Measurements from ENCODE around the gene TCEAL2.
"Not testable (repeated sequence)": the region's sequence is repeated elsewhere in the genome, so short reads cannot be mapped to it uniquely, and the experiment has no call there.

Gene TCEAL2

DNA sequence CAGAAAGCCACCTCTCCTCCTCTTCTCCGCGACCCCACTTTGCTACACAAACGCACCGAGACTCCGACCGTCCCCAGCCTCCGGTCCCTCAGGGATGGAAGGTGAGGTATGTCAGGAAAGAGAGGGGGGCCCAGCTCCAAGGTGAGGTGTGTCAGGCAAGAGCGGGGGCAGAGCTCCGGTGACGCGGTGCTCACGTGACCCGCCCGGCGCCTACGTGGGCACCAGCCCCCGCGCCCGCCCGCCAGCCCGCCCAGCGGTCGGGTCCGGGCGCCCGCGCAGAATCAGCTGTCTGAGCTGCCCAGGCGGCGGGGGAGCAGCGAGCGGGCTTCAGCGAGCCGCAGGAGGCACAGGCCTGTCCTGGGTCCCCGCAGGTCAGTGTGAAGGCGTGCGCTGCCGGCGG lies at the start of gene TCEAL2:
TSS of gene TCEAL2 (plus strand) at position 244 of the 400 bp plus-strand sequence. CDS start 1,152 bp downstream, outside the sequence.
- H3K4me1 ChIP-seq (ENCODE audit: control insufficient read depth, insufficient read depth, low read length); H3K36me3 ChIP-seq (ENCODE audit: control insufficient read depth in 2 of 2, insufficient read depth in 1 of 2, low read length in 2 of 2); H3K9me3 ChIP-seq (ENCODE audit: control insufficient read depth, insufficient read depth, low read depth, low read length); POLR2A ChIA-PET; H3K27ac ChIP-seq (ENCODE audit: extremely low read depth, low read depth, low read length); CTCF ChIA-PET: not testable (repeated sequence)
- H3K4me3 ChIP-seq (ENCODE audit: low read depth, low read length): peak within 1 kb of the TSS; percentile 19; the same call in 1 of the 2 replicates

DNA sequence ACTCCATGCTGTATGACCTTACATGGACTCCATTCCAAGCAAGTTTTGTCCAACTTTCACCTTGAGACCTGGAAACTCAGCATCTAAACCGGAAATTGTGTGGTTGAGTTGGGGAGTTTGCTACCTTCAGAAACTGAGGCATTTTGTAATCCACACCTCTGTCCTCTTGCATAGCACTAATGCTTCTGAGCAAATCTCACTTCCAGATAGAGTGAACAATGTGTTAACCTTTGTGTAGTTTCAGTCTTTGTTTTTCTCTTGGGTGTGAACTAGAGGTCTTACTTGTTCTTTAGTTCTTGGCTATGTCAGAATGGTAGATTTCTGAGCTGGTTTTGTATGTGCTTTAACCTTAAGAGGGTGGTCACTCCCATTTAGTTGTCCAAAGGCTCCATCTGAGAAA lies 48.1 kb upstream of the TCEAL2 start:
- POLR2A ChIA-PET: no interaction called here
- H3K4me3 ChIP-seq (ENCODE audit: low read depth, low read length): no peak overlapping the region
- no peaks in the 10 kb centered on the region for H3K4me1 ChIP-seq (ENCODE audit: control insufficient read depth, insufficient read depth, low read length)
- TF ChIP-seq SETDB1 (IDR thresholded peaks at IDR 0.05; ENCODE audit: insufficient read length, low read length): no peak
- no peak for TF ChIP-seq IKZF3 (tag by site-specific recombination; IDR thresholded peaks at IDR 0.05)
- TF ChIP-seq ZNF624 (tag by site-specific recombination; IDR thresholded peaks at IDR 0.05): no peak
- no peak for TF ChIP-seq SP3 (tag by site-specific recombination; IDR thresholded peaks at IDR 0.05)
- no peak for TF ChIP-seq ZNF596 (tag by site-specific recombination; IDR thresholded peaks at IDR 0.05)
- no peak for TF ChIP-seq ZNF335 (tag by site-specific recombination; conservative IDR thresholded peaks at IDR 0.05)
- no peak for TF ChIP-seq ZNF202 (tag by site-specific recombination; IDR thresholded peaks at IDR 0.05; ENCODE audit: borderline replicate concordance)
- no peak for TF ChIP-seq GLIS1 (tag by site-specific recombination; IDR thresholded peaks at IDR 0.05)
- TF ChIP-seq, protein P1, sequence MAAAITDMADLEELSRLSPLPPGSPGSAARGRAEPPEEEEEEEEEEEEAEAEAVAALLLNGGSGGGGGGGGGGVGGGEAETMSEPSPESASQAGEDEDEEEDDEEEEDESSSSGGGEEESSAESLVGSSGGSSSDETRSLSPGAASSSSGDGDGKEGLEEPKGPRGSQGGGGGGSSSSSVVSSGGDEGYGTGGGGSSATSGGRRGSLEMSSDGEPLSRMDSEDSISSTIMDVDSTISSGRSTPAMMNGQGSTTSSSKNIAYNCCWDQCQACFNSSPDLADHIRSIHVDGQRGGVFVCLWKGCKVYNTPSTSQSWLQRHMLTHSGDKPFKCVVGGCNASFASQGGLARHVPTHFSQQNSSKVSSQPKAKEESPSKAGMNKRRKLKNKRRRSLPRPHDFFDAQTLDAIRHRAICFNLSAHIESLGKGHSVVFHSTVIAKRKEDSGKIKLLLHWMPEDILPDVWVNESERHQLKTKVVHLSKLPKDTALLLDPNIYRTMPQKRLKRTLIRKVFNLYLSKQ (tag by site-specific recombination; IDR thresholded peaks at IDR 0.05; ENCODE audit: borderline replicate concordance): no peak
- TF ChIP-seq ZBTB7A (tag by site-specific recombination; IDR thresholded peaks at IDR 0.05; ENCODE audit: low read depth): no peak
- TF ChIP-seq, protein P2, sequence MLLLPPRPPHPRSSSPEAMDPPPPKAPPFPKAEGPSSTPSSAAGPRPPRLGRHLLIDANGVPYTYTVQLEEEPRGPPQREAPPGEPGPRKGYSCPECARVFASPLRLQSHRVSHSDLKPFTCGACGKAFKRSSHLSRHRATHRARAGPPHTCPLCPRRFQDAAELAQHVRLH (tag by site-specific recombination; IDR thresholded peaks at IDR 0.05): no peak
- TF ChIP-seq ZNF10 (tag by site-specific recombination; IDR thresholded peaks at IDR 0.05): no peak
- TF ChIP-seq ZNF114 (tag by site-specific recombination; IDR thresholded peaks at IDR 0.05): no peak
- no peak for TF ChIP-seq ZNF391 (tag by site-specific recombination; IDR thresholded peaks at IDR 0.05; ENCODE audit: borderline replicate concordance, low read depth)
- TF ChIP-seq, protein P3, sequence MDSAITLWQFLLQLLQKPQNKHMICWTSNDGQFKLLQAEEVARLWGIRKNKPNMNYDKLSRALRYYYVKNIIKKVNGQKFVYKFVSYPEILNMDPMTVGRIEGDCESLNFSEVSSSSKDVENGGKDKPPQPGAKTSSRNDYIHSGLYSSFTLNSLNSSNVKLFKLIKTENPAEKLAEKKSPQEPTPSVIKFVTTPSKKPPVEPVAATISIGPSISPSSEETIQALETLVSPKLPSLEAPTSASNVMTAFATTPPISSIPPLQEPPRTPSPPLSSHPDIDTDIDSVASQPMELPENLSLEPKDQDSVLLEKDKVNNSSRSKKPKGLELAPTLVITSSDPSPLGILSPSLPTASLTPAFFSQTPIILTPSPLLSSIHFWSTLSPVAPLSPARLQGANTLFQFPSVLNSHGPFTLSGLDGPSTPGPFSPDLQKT (IDR thresholded peaks at IDR 0.05; ENCODE audit: borderline replicate concordance, low read depth, low read length): no peak
- no peak for TF ChIP-seq MEIS1 (CRISPR knock-in tag; IDR thresholded peaks at IDR 0.05; ENCODE audit: borderline replicate concordance)
- H3K9me3 ChIP-seq (ENCODE audit: control insufficient read depth, insufficient read depth, low read depth, low read length): no peaks in the 10 kb centered on the region; the same call in 1 of the 2 replicates
- no peaks in the 10 kb centered on the region for H3K36me3 ChIP-seq (ENCODE audit: control insufficient read depth in 2 of 2, insufficient read depth in 1 of 2, low read length in 2 of 2)
- CTCF ChIA-PET: no interaction called here
- H3K27ac ChIP-seq (ENCODE audit: extremely low read depth, low read depth, low read length): no peak overlapping the region

DNA sequence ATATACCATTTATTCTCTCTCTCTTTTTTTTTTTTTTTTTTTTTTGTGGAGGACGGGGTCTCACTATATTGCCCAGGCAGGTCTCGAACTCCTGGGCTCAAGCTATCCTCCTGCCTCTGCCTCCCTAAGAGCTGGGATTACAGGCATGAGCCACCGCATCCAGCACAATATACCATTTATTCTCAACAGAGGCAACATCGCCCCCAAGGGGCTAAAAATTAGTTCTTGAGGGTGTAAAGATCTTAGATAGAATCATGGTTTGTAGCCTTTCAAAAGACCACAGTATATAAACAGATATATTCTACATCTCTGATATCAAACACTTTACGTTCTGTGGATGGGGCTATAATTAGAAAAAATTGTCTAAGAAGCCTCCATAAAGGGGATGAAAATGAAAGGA lies 39.8 kb upstream of the TCEAL2 start:
- no peak overlapping the region for H3K27ac ChIP-seq (ENCODE audit: extremely low read depth, low read depth, low read length)
- no peaks in the 10 kb centered on the region for H3K4me1 ChIP-seq (ENCODE audit: control insufficient read depth, insufficient read depth, low read length)
- no peak overlapping the region for H3K4me3 ChIP-seq (ENCODE audit: low read depth, low read length)
- no peaks in the 10 kb centered on the region for H3K36me3 ChIP-seq (ENCODE audit: control insufficient read depth in 2 of 2, insufficient read depth in 1 of 2, low read length in 2 of 2)
- ChIA-PET POLR2A (no interaction called here), CTCF (interaction anchor here (0.6 kb wide), 1 partner anchor 449 kb away, joined by 5 read pairs; no protein-coding TSS in a partner anchor)
- H3K9me3 ChIP-seq (ENCODE audit: control insufficient read depth, insufficient read depth, low read depth, low read length): no peaks in the 10 kb centered on the region
- TF ChIP-seq KLF8 (tag by site-specific recombination; IDR thresholded peaks at IDR 0.05) (no peak), ZNF670 (tag by site-specific recombination; IDR thresholded peaks at IDR 0.05; ENCODE audit: low read depth) (no peak), ZNF202 (tag by site-specific recombination; IDR thresholded peaks at IDR 0.05; ENCODE audit: borderline replicate concordance) (no peak), ZNF843 (tag by site-specific recombination; IDR thresholded peaks at IDR 0.05) (no peak), YY2 (tag by site-specific recombination; IDR thresholded peaks at IDR 0.05) (no peak), ZNF791 (tag by site-specific recombination; IDR thresholded peaks at IDR 0.05) (no peak), BCL11A (tag by site-specific recombination; IDR thresholded peaks at IDR 0.05; ENCODE audit: low read depth) (no peak), ZNF175 (tag by site-specific recombination; IDR thresholded peaks at IDR 0.05) (no peak), EGR2 (tag by site-specific recombination; IDR thresholded peaks at IDR 0.05; ENCODE audit: low read depth) (no peak), ZNF274 (IDR thresholded peaks at IDR 0.05; ENCODE audit: low read length) (no peak), ZNF274 (tag by site-specific recombination; IDR thresholded peaks at IDR 0.05; ENCODE audit: borderline replicate concordance) (no peak), ZNF654 (tag by site-specific recombination; IDR thresholded peaks at IDR 0.05; ENCODE audit: low read depth) (no peak), BCL11B (tag by site-specific recombination; IDR thresholded peaks at IDR 0.05; ENCODE audit: low read depth) (no peak), ZNF677 (tag by site-specific recombination; IDR thresholded peaks at IDR 0.05) (no peak), ZBTB48 (tag by site-specific recombination; IDR thresholded peaks at IDR 0.05) (no peak)
- TF ChIP-seq, protein P4, sequence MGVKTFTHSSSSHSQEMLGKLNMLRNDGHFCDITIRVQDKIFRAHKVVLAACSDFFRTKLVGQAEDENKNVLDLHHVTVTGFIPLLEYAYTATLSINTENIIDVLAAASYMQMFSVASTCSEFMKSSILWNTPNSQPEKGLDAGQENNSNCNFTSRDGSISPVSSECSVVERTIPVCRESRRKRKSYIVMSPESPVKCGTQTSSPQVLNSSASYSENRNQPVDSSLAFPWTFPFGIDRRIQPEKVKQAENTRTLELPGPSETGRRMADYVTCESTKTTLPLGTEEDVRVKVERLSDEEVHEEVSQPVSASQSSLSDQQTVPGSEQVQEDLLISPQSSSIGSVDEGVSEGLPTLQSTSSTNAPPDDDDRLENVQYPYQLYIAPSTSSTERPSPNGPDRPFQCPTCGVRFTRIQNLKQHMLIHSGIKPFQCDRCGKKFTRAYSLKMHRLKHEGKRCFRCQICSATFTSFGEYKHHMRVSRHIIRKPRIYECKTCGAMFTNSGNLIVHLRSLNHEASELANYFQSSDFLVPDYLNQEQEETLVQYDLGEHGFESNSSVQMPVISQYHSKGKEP (tag by site-specific recombination; IDR thresholded peaks at IDR 0.05): no peak
